GM12878 (cell line): ENCODE results near the gene TNNT3.

ENCODE experiments used
- POLR2AphosphoS5 ChIP-seq: IDR thresholded peaks from 2 replicates; pipeline ENCODE4 v1.6.1; 2011; ENCODE audit warnings: mild to moderate bottlenecking, low read length, inconsistent platforms
- RAD21 ChIP-seq: IDR thresholded peaks from 2 replicates; pipeline ENCODE4 v1.6.1; 2011; ENCODE audit warnings: mild to moderate bottlenecking, low read depth, low read length, moderate library complexity; ENCODE audit not compliant: insufficient read depth
- SP1 ChIP-seq: IDR thresholded peaks from one replicate; pipeline ENCODE4 v1.6.1; 2011; ENCODE audit warnings: low read depth, low read length
- TF ChIP-seq, protein P1 (sequence below), 3 experiments: IDR thresholded peaks in 2 of 3; conservative IDR thresholded peaks in 1 of 3; 2 replicates each; pipeline ENCODE4 v1.5.1; 2011; ENCODE audit warnings: low read depth in 3 of 3, low read length in 3 of 3, mild to moderate bottlenecking in 3 of 3, control low read depth in 2 of 3, moderate library complexity in 2 of 3, inconsistent platforms in 1 of 3, mixed read lengths in 1 of 3; ENCODE audit not compliant: control insufficient read depth in 2 of 3, insufficient read depth in 1 of 3; ENCODE audit errors: extremely low read depth in 1 of 3

DNA sequence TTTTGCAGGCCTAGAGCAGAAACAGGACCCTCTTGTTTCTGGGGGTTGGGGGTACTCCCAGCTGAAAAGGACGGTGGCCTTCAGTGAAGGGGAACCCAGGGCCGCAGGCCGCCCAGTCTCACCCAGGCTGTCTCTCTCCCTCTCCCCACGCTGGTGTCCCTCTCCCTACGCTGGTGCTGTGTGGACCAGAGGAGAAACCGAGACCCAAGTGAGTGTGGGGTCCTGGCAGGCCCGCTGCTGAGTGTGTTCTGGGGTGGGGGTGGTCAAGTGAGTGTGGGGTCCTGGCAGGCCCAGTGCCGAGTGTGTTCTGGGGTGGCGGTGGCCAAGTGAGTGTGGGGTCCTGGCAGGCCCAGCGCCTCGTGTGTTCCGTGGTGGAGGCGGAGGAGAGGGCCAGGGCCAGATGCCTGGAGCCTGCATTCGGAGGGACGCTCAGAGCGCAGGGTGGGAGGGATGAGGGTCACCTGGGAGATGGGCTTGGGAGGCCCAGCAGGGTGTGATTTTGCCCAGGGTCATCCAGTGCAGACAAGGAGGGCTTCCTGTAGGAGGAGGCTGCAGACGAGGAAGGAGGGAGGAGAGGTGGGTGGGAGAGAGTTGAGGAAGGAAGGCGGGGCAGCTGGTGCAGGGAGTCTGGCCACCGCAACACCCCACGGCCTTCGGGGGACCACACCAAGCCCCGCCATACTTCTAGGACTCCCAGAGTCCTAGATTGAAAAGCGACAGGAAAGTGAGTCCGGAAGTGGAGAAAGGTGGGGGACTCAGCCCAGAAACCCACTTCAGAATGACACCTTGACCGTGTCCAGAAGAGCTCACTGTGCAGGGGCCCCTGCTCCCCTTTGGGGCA lies 10.3 kb downstream of the TNNT3 start:
- TF ChIP-seq RAD21: no peak
- no peak for TF ChIP-seq POLR2AphosphoS5
- TF ChIP-seq SP1: no peak
- TF ChIP-seq, protein P1, sequence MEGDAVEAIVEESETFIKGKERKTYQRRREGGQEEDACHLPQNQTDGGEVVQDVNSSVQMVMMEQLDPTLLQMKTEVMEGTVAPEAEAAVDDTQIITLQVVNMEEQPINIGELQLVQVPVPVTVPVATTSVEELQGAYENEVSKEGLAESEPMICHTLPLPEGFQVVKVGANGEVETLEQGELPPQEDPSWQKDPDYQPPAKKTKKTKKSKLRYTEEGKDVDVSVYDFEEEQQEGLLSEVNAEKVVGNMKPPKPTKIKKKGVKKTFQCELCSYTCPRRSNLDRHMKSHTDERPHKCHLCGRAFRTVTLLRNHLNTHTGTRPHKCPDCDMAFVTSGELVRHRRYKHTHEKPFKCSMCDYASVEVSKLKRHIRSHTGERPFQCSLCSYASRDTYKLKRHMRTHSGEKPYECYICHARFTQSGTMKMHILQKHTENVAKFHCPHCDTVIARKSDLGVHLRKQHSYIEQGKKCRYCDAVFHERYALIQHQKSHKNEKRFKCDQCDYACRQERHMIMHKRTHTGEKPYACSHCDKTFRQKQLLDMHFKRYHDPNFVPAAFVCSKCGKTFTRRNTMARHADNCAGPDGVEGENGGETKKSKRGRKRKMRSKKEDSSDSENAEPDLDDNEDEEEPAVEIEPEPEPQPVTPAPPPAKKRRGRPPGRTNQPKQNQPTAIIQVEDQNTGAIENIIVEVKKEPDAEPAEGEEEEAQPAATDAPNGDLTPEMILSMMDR (IDR thresholded peaks at IDR 0.05 in 2 of 3, conservative IDR thresholded peaks at IDR 0.05 in 1 of 3; ENCODE audit: control insufficient read depth in 2 of 3, extremely low read depth in 1 of 3, insufficient read depth in 1 of 3, low read depth in 3 of 3, low read length in 3 of 3): no peak
